H9 (cell line): ENCODE data around the gene PRSS27. TPM values are rescaled to one million over a fixed set of nuclear protein-coding genes. Genes with fewer than 3 reads are reported as not detected.

ENCODE experiments used
- DNase-seq: peaks from one replicate; pipeline ENCODE4 v3.0.0-alpha.2; 2017
- H2AFZ ChIP-seq: one replicate; pipeline ENCODE4 v1.6.1; 2013; ENCODE audit warnings: mild to moderate bottlenecking, low read length, control low read depth, moderate library complexity
- H2AK5ac ChIP-seq: 2 replicates; pipeline ENCODE4 v1.6.1; 2013; ENCODE audit warnings: low read length, control low read depth, mixed read lengths; ENCODE audit not compliant: insufficient read length
- H2BK120ac ChIP-seq: one replicate; pipeline ENCODE4 v1.6.1; 2013; ENCODE audit warnings: low read depth, mild to moderate bottlenecking, low read length, control low read depth, inconsistent platforms; ENCODE audit not compliant: poor library complexity, severe bottlenecking
- H2BK12ac ChIP-seq: 2 replicates; pipeline ENCODE4 v1.6.1; 2013; ENCODE audit warnings: low read length, control low read depth, mixed read lengths, low read depth; ENCODE audit not compliant: insufficient read length
- H2BK15ac ChIP-seq: 2 replicates; pipeline ENCODE4 v1.6.1; 2013; ENCODE audit warnings: low read depth, low read length, control low read depth
- H2BK20ac ChIP-seq: one replicate; pipeline ENCODE4 v1.6.1; 2013; ENCODE audit warnings: low read depth, mild to moderate bottlenecking, low read length, control low read depth, inconsistent platforms; ENCODE audit not compliant: poor library complexity, severe bottlenecking
- H2BK5ac ChIP-seq: 2 replicates; pipeline ENCODE4 v1.6.1; 2013; ENCODE audit warnings: low read length, control low read depth, mixed read lengths; ENCODE audit not compliant: insufficient read length
- H3K14ac ChIP-seq: 2 replicates; pipeline ENCODE4 v1.6.1; 2013; ENCODE audit warnings: low read length, control low read depth; ENCODE audit not compliant: insufficient read depth
- H3K18ac ChIP-seq: 2 replicates; pipeline ENCODE4 v1.6.1; 2013; ENCODE audit warnings: low read depth, mild to moderate bottlenecking, mixed read lengths, low read length, control low read depth; ENCODE audit not compliant: insufficient read length
- H3K23ac ChIP-seq: 2 replicates; pipeline ENCODE4 v1.6.1; 2013; ENCODE audit warnings: low read length, control low read depth, mixed read lengths, low read depth; ENCODE audit not compliant: insufficient read length
- H3K23me2 ChIP-seq: 2 replicates; pipeline ENCODE4 v1.6.1; 2013; ENCODE audit warnings: low read depth, mild to moderate bottlenecking, mixed read lengths, low read length, control low read depth; ENCODE audit not compliant: insufficient read length, poor library complexity, severe bottlenecking
- H3K27ac ChIP-seq: 2 replicates; pipeline ENCODE4 v1.5.1; 2013; ENCODE audit warnings: low read length, control low read depth, mixed read lengths, low read depth; ENCODE audit not compliant: insufficient read length
- H3K27me3 ChIP-seq: 2 replicates; pipeline ENCODE4 v1.6.1; 2013; ENCODE audit warnings: low read length, control low read depth, inconsistent platforms; ENCODE audit not compliant: insufficient read depth
- H3K4ac ChIP-seq: 2 replicates; pipeline ENCODE4 v1.6.1; 2013; ENCODE audit warnings: low read depth, mild to moderate bottlenecking, control low read depth, inconsistent platforms, low read length, moderate library complexity
- H3K4me1 ChIP-seq: 2 replicates; pipeline ENCODE4 v1.6.1; 2013; ENCODE audit warnings: low read length, control low read depth, inconsistent platforms; ENCODE audit not compliant: insufficient read depth
- H3K4me2 ChIP-seq: 2 replicates; pipeline ENCODE4 v1.6.1; 2013; ENCODE audit warnings: low read length, control low read depth, mixed read lengths; ENCODE audit not compliant: insufficient read length, insufficient read depth
- H3K56ac ChIP-seq: 2 replicates; pipeline ENCODE4 v1.6.1; 2013; ENCODE audit warnings: low read depth, mild to moderate bottlenecking, mixed read lengths, low read length, control low read depth; ENCODE audit not compliant: insufficient read length
- H3K79me1 ChIP-seq: 2 replicates; pipeline ENCODE4 v1.6.1; 2013; ENCODE audit warnings: low read depth, mild to moderate bottlenecking, moderate library complexity, low read length, control low read depth, inconsistent platforms; ENCODE audit not compliant: insufficient read depth, poor library complexity, severe bottlenecking
- H3K79me2 ChIP-seq: 2 replicates; pipeline ENCODE4 v1.6.1; 2013; ENCODE audit warnings: low read length, control low read depth, inconsistent platforms; ENCODE audit not compliant: insufficient read depth
- H3K9ac ChIP-seq: 2 replicates; pipeline ENCODE4 v1.6.1; 2013; ENCODE audit warnings: low read length, control low read depth, mixed read lengths; ENCODE audit not compliant: insufficient read length; ENCODE audit errors: extremely low read depth
- H3K9me3 ChIP-seq: one replicate; pipeline ENCODE4 v1.6.1; 2013; ENCODE audit warnings: low read depth, low read length, inconsistent platforms; ENCODE audit not compliant: control insufficient read depth
- H3T11ph ChIP-seq: one replicate; pipeline ENCODE4 v1.6.1; 2013; ENCODE audit warnings: mild to moderate bottlenecking, low read length, control low read depth, inconsistent platforms
- H4K20me1 ChIP-seq: one replicate; pipeline ENCODE4 v1.6.1; 2013; ENCODE audit not compliant: control insufficient read depth, insufficient read length, insufficient read depth
- H4K5ac ChIP-seq: 2 replicates; pipeline ENCODE4 v1.6.1; 2013; ENCODE audit warnings: low read depth, mild to moderate bottlenecking, mixed read lengths, low read length, control low read depth; ENCODE audit not compliant: insufficient read length
- H4K8ac ChIP-seq: replicated peaks from 2 replicates; pipeline ENCODE4 v1.6.1; 2013; ENCODE audit warnings: low read length, control low read depth, mixed read lengths, low read depth; ENCODE audit not compliant: insufficient read length
- H4K91ac ChIP-seq: 2 replicates; pipeline ENCODE4 v1.6.1; 2013; ENCODE audit warnings: low read depth, mild to moderate bottlenecking, moderate library complexity, mixed read lengths, low read length, control low read depth; ENCODE audit not compliant: insufficient read length
- H3K27ac Mint-ChIP-seq, 3 experiments: 2 replicates in 2 of 3; 3 replicates in 1 of 3; pipeline ENCODE4 v1.8.0; 2020 to 2021; ENCODE audit warnings: mixed read lengths in 3 of 3, mild to moderate bottlenecking in 1 of 3, moderate library complexity in 1 of 3
- H3K27me3 Mint-ChIP-seq: 2 replicates; pipeline ENCODE4 v1.8.0; 2021; ENCODE audit warnings: low read depth, mild to moderate bottlenecking, moderate library complexity, mixed read lengths
- H3K36me3 Mint-ChIP-seq, 3 experiments: 2 replicates in 2 of 3; 3 replicates in 1 of 3; pipeline ENCODE4 v1.8.0; 2020 to 2021; ENCODE audit warnings: low read depth in 3 of 3, mixed read lengths in 3 of 3; ENCODE audit not compliant: insufficient read depth in 1 of 3
- H3K4me1 Mint-ChIP-seq, 2 experiments: 2 replicates each; pipeline ENCODE4 v1.8.0; 2020; ENCODE audit warnings: mixed read lengths in 2 of 2
- H3K4me3 Mint-ChIP-seq, 2 experiments: 2 replicates in 1 of 2; 3 replicates in 1 of 2; pipeline ENCODE4 v1.8.0; 2020 to 2021; ENCODE audit warnings: mild to moderate bottlenecking in 2 of 2, mixed read lengths in 2 of 2, moderate library complexity in 1 of 2
- H3K9me3 Mint-ChIP-seq, 2 experiments: 2 replicates in 1 of 2; 3 replicates in 1 of 2; pipeline ENCODE4 v1.8.0; 2020; ENCODE audit warnings: mild to moderate bottlenecking in 2 of 2, mixed read lengths in 2 of 2, moderate library complexity in 1 of 2
- CTCF ChIP-seq: fragments of 200-600 bp; sonication (generic); conservative IDR thresholded peaks from 3 replicates; pipeline ENCODE4 v1.8.0; 2021; ENCODE audit warnings: antibody characterized with exemption, mild to moderate bottlenecking
- WGBS: extraction: QIAGEN DNeasy Blood & Tissue Kit; methylation state at CpG from one replicate; pipeline ENCODE4 v1.1.7; 2013; ENCODE audit warnings: missing lambda C conversion rate, low lambda C conversion rate, mixed read lengths; ENCODE audit not compliant: insufficient read length; ENCODE audit errors: extremely low coverage; 5-methylcytosine and 5-hydroxymethylcytosine counted together
- total RNA-seq: library from RNA; stranded (reverse); gene quantifications from 2 replicates; pipeline ENCODE4 v1.2.1, GENCODE V29; 2021

PRSS27 gene
- total RNA-seq, 1 experiment from 2014 or later: 5.0 TPM

GRCh38 chr16:2692251-2692947 is 27.6 kb downstream of the PRSS27 start:
- no peak overlapping the region for H2AFZ ChIP-seq
- Mint-ChIP-seq H3K27me3 (no peaks in the 10 kb centered on the region), H3K27ac (peak overlapping the region in 2 of 3 experiments; percentile 79 to 91; a peak in 3 of 7 replicates), H3K4me3 (no peak overlapping the region; a peak in 1 of 5 replicates), H3K36me3 (peaks cover 6 to 10% (median 8%) of the 10 kb centered on the region in 3 experiments; a peak in 6 of 7 replicates), H3K9me3 (no peaks in the 10 kb centered on the region), H3K4me1 (peaks cover 0 to 6% of the 10 kb centered on the region in 2 experiments; a peak in 2 of 4 replicates)
- peaks cover 5% of the 10 kb centered on the region for H3K79me1 ChIP-seq
- H2BK12ac ChIP-seq: no peak overlapping the region
- H4K91ac ChIP-seq: no peak overlapping the region
- no peak overlapping the region for H3K9ac ChIP-seq
- no peak overlapping the region for H2BK5ac ChIP-seq
- H3K9me3 ChIP-seq: no peaks in the 10 kb centered on the region
- no peak overlapping the region for H3K4ac ChIP-seq
- H4K20me1 ChIP-seq: no peaks in the 10 kb centered on the region
- no CpG with 5 or more reads among the region's 14 CpGs for WGBS
- no peak overlapping the region for H3K14ac ChIP-seq
- no peak for TF ChIP-seq CTCF
- no peak overlapping the region for H3K18ac ChIP-seq
- no peaks in the 10 kb centered on the region for H3K4me1 ChIP-seq
- H4K5ac ChIP-seq: no peak overlapping the region
- H2BK15ac ChIP-seq: no peak overlapping the region
- H3T11ph ChIP-seq: no peak overlapping the region
- H2AK5ac ChIP-seq: no peak overlapping the region
- H3K27me3 ChIP-seq: no peaks in the 10 kb centered on the region
- DNase-seq: no peak
- no peak overlapping the region for H2BK120ac ChIP-seq
- no peak overlapping the region for H4K8ac ChIP-seq
- H3K23me2 ChIP-seq: no peaks in the 10 kb centered on the region
- no peak overlapping the region for H3K23ac ChIP-seq
- H3K4me2 ChIP-seq: no peak overlapping the region
- H3K79me2 ChIP-seq: peaks cover 2% of the 10 kb centered on the region; the same call in 1 of the 2 replicates
- H3K27ac ChIP-seq: no peak overlapping the region
- H3K56ac ChIP-seq: no peak overlapping the region
- no peak overlapping the region for H2BK20ac ChIP-seq
